ENCODE results near the gene CAPN10. TPM values are rescaled to one million over a fixed set of nuclear protein-coding genes. Genes with fewer than 3 reads are reported as not detected.
A peak's percentile ranks its signal among the peaks of the same experiment; 100 is the strongest.

CAPN10 gene
- total RNA-seq, 3 donors from 2014 or later: 17.0 to 26.2 (median 25.5) TPM

DNA sequence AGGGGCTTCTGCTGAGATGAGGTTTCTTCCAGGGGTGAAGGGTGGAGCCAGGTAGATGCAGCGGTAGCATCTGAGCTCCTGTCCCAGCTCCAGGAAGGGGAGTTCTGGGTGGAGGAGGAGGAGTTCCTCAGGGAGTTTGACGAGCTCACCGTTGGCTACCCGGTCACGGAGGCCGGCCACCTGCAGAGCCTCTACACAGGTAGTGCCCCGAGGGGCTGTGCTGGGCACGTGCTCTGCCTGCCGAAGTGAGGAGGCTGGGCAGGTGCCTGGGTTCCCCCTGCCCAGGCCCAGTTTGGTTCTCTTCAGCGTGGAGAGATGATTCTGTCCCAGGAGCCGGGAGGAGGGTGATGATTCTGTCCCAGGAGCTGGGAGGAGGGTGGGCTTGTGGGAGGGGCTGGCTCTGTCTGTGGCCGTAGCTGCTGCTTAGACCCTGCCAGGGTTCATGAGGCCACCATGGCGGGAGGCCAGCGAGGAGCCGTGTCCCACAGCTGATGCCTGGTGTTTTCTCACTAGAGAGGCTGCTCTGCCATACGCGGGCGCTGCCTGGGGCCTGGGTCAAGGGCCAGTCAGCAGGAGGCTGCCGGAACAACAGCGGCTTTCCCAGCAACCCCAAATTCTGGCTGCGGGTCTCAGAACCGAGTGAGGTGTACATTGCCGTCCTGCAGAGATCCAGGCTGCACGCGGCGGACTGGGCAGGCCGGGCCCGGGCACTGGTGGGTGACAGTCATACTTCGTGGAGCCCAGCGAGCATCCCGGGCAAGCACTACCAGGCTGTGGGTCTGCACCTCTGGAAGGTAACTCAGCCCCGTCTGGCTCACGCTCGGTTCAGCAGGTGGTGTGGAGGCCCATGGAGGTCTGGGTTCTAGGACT lies 8.2 kb downstream of the CAPN10 start:
- no peaks in the 10 kb centered on the region for H3K36me3 ChIP-seq
- H3K27me3 ChIP-seq: no peaks in the 10 kb centered on the region
- TF ChIP-seq POLR2A (IDR thresholded peaks at IDR 0.05) (no peak), POLR2AphosphoS5 (IDR thresholded peaks at IDR 0.05) (no peak)
- TF ChIP-seq, protein P1, sequence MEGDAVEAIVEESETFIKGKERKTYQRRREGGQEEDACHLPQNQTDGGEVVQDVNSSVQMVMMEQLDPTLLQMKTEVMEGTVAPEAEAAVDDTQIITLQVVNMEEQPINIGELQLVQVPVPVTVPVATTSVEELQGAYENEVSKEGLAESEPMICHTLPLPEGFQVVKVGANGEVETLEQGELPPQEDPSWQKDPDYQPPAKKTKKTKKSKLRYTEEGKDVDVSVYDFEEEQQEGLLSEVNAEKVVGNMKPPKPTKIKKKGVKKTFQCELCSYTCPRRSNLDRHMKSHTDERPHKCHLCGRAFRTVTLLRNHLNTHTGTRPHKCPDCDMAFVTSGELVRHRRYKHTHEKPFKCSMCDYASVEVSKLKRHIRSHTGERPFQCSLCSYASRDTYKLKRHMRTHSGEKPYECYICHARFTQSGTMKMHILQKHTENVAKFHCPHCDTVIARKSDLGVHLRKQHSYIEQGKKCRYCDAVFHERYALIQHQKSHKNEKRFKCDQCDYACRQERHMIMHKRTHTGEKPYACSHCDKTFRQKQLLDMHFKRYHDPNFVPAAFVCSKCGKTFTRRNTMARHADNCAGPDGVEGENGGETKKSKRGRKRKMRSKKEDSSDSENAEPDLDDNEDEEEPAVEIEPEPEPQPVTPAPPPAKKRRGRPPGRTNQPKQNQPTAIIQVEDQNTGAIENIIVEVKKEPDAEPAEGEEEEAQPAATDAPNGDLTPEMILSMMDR (IDR thresholded peaks at IDR 0.05): no peak
- intact Hi-C loops (cut with DNase I; ENCODE audit: low total_unique reads): no loop called here
- no peaks in the 10 kb centered on the region for H3K9me3 ChIP-seq
- no peak for DNase-seq (ENCODE audit: low spot score in 2 of 2)
- H3K4me3 ChIP-seq: no peak overlapping the region
- H3K27ac ChIP-seq: no peak overlapping the region
- peaks cover 0 to 6% of the 10 kb centered on the region in 2 donors for H3K4me1 ChIP-seq

DNA sequence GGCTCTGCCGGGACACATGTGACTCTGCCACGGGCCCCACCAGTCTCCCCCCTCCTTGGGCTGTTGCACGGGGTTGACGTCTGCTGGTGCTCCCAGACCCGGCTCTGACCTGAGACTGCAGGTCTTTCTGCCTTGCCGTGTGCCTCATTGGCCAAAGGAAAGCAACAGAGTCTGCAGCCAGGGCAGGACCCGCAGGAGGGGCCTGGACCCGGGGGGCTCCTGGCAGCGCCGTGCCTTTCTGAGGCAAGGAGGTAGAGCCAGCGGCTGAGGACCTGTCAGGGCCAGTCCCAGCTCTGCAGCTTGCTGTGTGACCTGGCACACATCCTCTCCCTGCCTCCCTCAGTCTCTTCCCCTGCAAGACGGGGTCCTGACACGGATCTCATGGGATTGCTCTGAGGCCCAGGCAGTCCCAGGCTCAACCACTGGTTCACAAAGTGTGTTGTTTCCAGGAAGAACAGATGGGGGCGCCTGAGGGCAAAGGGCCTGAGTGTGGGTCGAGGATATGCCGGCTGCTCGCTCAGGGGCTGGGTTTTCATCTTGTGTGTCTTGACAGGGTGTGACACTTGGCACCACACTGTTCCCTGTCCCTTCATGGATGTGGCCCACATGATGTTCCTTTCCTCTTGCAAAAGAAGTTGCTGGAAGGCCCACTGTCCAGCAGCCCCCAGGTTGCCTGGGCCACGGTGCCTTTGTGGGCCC lies 9.0 kb downstream of the CAPN10 start:
- Histone ChIP-seq H3K9me3 (no peaks in the 10 kb centered on the region), H3K4me1 (peaks cover 0 to 6% of the 10 kb centered on the region in 2 donors), H3K27ac (no peak overlapping the region), H3K4me3 (no peak overlapping the region), H3K27me3 (no peaks in the 10 kb centered on the region), H3K36me3 (no peaks in the 10 kb centered on the region)
- TF ChIP-seq POLR2AphosphoS5 (IDR thresholded peaks at IDR 0.05) (no peak), POLR2A (IDR thresholded peaks at IDR 0.05) (no peak)
- TF ChIP-seq, protein P1 (IDR thresholded peaks at IDR 0.05): no peak
- peak in 1 of 2 donors; percentile 27 for DNase-seq (ENCODE audit: low spot score in 2 of 2)
- intact Hi-C loops (cut with DNase I; ENCODE audit: low total_unique reads): no loop called here

DNA sequence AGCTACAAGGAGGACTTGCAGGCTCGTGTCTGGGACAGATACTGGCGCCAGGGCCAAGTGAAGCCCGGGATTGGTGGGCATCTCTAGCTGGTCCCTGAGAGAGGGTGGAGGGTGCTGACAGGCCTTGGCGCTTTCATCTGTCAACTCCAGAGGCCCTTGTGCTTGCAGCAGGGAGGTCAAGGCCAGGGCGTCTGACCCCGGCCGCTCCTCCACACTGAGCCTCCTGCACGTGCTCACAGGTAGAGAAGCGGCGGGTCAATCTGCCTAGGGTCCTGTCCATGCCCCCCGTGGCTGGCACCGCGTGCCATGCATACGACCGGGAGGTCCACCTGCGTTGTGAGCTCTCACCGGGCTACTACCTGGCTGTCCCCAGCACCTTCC lies 9.5 kb downstream of the CAPN10 start:
- Histone ChIP-seq H3K27ac (no peak overlapping the region), H3K4me3 (no peak overlapping the region), H3K27me3 (no peaks in the 10 kb centered on the region), H3K4me1 (peaks cover 0 to 6% of the 10 kb centered on the region in 2 donors), H3K36me3 (no peaks in the 10 kb centered on the region), H3K9me3 (no peaks in the 10 kb centered on the region)
- TF ChIP-seq POLR2A (IDR thresholded peaks at IDR 0.05) (no peak), POLR2AphosphoS5 (IDR thresholded peaks at IDR 0.05) (no peak)
- TF ChIP-seq, protein P1 (IDR thresholded peaks at IDR 0.05): no peak
- DNase-seq (ENCODE audit: low spot score in 2 of 2): no peak
- intact Hi-C loops (cut with DNase I; ENCODE audit: low total_unique reads): no loop called here

DNA sequence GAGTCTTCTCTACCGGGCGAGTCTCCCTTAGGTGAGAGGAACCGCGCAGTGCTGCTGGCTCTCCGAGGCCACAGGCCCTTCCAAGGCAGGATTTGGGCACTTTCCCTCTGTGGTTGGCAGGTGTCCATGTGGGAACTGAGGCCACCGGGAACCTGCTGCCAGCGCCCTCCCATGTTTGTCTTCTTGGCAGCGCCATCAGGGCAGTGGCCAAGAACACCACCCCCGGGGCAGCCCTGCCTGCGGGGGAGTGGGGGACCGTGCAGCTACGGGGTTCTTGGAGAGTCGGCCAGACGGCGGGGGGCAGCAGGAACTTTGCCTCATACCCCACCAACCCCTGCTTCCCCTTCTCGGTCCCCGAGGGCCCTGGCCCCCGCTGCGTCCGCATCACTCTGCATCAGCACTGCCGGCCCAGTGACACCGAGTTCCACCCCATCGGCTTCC lies 10.0 kb downstream of the CAPN10 start:
- H3K4me3 ChIP-seq: no peak overlapping the region
- H3K4me1 ChIP-seq: peaks cover 0 to 6% of the 10 kb centered on the region in 2 donors
- intact Hi-C loops (cut with DNase I; ENCODE audit: low total_unique reads): no loop called here
- H3K9me3 ChIP-seq: no peaks in the 10 kb centered on the region
- no peaks in the 10 kb centered on the region for H3K36me3 ChIP-seq
- no peak overlapping the region for H3K27ac ChIP-seq
- DNase-seq (ENCODE audit: low spot score in 2 of 2): no peak
- no peaks in the 10 kb centered on the region for H3K27me3 ChIP-seq
- TF ChIP-seq, protein P1 (IDR thresholded peaks at IDR 0.05): no peak
- TF ChIP-seq POLR2A (IDR thresholded peaks at IDR 0.05) (no peak), POLR2AphosphoS5 (IDR thresholded peaks at IDR 0.05) (no peak)

DNA sequence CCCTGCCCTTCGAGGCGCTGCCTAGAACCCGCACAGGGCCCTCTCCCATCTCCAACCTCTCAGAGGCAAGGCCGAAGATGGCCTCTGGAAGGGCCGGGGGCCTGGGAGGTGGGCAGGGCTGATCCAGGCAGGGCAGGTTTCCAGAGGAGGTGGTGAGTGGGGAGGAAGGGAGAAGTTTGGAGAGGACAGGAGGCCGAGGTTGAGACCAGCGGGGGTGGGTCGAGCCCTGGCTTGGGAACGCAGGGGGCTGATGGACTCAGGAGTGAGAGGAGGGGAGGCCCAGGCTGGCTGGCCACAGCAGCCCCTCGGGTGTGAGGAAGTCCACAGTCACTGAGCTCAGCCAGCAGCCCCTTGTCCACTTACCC lies 10.5 kb downstream of the CAPN10 start:
- Histone ChIP-seq H3K4me1 (peaks cover 0 to 6% of the 10 kb centered on the region in 2 donors), H3K4me3 (no peak overlapping the region), H3K27ac (no peak overlapping the region), H3K27me3 (no peaks in the 10 kb centered on the region), H3K36me3 (no peaks in the 10 kb centered on the region), H3K9me3 (no peaks in the 10 kb centered on the region)
- intact Hi-C loops (cut with DNase I; ENCODE audit: low total_unique reads): no loop called here
- no peak for TF ChIP-seq POLR2A (IDR thresholded peaks at IDR 0.05)
- no peak for TF ChIP-seq POLR2AphosphoS5 (IDR thresholded peaks at IDR 0.05)
- TF ChIP-seq, protein P1 (IDR thresholded peaks at IDR 0.05): no peak
- no peak for DNase-seq (ENCODE audit: low spot score in 2 of 2)

All from breast epithelium (tissue), 4 donors.